CD4-positive, alpha-beta T cell treated with Interleukin-15 for 4 hours (primary cell): ENCODE results near the gene ZNF692.
"Not testable (repeated sequence)": the region's sequence is repeated elsewhere in the genome, so short reads cannot be mapped to it uniquely, and the experiment has no call there.

Source experiments
- DNase-seq: peaks from one replicate; pipeline ENCODE4 v3.0.0-alpha.2; 2020; ENCODE audit warnings: low spot score

Gene ZNF692

DNA sequence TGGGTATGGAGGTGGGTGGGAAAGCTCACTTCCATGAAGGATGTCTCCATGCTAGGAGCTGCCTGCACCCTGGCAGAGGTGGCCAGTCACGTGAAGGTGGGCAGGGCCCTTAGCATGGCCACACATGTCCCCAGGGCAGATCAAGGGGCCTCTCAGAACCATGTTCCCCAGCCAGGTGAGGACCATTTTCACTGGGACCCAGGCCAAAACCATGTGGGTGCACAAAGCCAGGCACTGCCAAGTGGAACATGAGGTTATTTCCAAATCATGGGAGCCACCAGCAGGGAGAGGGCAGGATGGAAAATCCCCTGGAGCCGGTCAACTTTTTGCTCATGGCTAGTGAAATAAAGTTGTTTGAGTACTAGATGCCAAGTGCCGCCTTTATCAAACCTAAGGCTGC is 9.7 kb downstream of the ZNF692 start:
- no peak for DNase-seq

DNA sequence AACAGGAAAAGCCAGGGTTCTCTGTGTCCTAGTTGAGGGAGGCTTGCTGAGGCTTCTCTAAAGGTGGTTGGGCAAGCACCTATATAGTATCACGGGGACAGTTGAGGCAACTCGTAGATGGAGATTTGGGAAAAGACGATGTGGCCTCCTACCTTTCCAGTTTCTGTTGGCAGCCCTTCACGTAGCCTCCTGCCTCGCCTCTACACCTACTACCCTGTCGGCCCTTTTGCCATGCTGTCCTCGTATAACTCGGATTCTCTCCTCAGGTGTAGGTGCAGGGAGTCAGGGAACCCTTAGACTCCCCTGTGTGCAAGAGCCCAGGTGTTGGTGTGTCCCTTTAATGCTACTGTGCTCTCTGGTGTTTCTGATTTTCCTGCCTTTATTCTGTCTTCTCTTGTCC is 10.3 kb downstream of the ZNF692 start:
- no peak for DNase-seq

DNA sequence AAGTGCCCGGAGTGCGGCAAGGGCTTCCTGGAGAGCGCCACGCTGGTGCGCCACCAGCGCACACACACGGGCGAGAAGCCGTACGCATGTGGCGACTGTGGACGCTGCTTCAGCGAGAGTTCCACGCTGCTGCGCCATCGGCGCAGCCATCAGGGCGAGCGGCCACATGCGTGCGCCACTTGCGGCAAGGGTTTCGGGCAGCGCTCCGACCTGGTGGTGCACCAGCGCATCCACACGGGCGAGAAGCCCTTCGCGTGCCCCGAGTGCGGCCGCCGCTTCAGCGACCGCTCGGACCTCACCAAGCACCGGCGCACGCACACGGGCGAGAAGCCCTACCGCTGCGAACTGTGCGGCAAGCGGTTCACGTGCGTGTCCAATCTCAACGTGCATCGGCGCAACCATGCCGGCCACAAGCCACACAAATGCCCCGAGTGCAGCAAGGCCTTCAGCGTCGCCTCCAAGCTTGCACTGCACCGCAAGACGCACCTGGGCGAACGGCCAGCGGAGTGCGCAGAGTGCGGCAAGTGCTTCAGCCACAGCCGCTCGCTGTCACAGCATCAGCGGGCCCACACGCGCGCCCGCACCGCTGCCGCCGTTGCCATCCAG is 10.8 kb downstream of the ZNF692 start:
- DNase-seq, result no peak

DNA sequence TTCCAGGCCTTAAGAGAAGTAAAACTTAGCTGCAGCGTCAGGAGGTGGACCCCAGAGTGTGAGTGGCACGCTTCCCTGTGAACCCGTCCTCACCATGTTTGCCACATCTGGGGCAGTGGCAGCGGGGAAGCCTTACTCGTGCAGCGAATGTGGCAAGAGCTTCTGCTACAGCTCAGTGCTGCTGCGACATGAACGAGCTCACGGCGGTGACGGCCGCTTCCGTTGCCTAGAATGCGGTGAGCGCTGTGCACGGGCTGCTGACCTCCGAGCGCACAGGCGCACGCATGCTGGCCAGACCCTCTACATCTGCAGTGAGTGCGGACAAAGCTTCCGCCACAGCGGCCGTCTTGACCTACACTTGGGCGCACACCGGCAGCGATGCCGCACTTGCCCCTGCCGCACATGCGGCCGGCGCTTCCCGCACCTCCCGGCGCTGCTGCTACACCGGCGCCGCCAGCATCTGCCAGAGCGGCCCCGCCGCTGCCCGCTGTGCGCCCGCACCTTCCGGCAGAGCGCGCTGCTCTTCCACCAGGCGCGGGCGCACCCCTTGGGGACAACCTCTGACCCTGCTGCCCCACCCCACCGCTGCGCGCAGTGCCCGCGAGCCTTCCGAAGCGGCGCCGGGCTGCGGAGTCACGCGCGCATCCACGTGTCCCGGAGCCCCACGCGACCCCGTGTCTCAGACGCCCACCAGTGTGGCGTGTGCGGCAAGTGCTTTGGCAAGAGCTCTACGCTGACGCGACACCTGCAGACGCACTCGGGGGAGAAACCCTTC is 11.5 kb downstream of the ZNF692 start:
- no peak for DNase-seq

DNA sequence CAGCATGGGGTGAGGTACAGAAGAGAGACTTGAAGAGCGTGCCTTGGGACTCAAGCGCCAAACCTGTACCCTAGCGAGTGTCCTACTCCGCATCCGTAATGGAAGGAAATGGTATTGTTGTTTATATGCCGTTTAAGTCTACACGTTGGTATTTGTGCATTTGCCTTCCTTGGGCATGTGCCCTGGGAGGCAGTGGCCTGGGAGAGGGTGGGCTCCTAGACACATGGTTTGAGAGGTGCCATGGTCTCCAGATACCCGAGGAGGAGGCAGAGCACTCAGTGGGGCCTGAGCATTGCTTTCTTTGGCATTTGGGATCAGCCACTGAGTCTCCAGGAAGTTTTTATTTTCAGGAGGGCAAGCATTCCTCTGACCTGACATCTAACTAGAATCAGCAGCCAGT is 14.4 kb downstream of the ZNF692 start:
- DNase-seq, result no peak

DNA sequence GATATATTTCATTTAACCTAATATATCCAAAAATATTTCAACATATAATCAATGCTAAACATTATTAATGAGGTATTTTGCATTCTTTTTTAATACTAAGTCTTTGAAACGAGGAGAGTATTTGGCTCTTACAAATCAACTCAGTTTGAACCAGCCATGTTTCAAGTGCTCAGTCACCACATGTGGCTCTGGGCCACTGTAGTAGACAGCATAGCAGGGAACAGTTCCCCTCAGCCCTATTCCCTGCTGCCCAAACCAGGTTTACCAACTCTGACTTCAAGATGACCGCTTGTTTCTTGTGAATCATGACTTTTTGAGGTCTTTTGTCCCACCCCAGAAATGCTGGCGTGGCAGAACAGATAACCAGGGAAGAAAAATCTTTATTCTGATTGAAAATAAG is 15.2 kb downstream of the ZNF692 start:
- DNase-seq, result no peak

DNA sequence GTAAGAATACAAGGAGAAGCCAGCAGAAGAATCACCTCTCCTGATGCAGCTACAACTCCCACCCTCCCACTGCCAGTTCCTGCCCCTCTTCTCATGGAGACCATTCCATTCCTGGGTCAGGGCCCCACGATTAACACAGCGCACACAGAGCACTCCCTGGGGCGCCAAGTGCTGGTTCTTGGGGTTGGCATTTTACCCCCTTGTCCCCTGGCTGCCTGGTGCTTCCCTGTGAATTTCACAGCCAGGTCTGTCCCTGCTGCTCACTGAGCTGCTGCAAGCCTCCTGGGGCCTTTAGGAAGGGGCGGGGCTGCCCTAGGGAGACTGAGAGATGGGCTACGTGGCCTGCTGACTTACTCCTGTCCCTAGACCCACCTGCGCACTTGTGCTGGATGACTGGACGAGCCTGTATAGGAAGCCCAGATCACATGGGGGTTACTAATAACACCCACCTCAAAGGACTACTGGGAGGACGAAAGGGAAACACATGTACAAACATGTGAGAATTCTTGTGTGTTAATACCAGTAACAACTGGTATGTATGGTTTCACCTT is 16.0 kb downstream of the ZNF692 start:
- DNase-seq, result no peak

DNA sequence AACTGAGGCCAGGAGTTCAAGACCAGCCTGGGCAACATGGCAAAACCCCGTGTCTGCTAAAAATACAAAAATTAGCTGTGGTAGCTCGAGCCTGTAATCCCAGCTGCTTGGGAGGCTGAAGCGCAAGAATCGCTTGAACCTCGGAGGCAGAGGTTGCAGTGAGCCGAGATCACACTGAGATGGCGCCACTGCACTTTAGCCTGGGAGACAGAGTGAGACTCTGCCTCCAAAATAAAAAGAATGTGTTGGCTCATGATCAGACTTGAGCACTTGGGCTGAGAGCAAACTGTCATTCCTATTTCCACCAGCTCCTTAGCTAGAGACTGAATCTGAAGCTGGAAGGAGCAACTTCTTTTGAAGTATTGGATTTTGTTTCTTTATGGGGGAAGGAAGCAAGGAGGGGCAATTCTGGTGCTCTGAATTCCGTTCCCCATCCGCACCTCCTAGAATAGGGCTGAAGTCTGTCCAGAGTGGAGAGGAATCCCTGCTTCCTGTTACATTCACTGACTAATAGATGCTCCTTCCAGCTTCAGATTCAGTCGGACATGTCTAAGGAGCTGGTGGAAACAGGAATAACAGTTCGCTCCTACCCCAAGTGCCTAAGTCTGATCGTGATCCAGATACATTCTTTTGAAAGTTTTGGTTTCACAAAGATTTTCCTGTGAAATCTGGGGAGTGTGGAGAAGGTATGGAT is 17.0 kb downstream of the ZNF692 start:
- DNase-seq, result peak; percentile 46

DNA sequence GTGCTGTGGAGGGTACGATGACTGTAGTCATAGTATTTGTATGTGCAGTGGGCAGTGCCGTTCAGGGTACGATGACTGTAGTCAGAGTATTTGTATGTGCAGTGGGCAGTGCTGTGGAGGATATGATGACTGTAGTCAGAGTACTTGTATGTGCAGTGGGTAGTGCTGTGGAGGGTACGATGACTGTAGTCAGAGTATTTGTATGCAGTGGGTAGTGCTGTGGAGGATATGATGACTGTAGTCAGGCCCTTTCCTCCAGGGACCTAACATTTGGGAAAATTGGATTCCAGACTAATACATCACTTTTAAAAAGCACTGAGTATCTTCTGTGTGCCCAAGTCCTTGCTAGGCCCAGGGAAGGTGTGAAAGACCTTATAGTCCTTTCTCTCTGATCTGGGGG is 17.9 kb downstream of the ZNF692 start:
- DNase-seq, result no peak

DNA sequence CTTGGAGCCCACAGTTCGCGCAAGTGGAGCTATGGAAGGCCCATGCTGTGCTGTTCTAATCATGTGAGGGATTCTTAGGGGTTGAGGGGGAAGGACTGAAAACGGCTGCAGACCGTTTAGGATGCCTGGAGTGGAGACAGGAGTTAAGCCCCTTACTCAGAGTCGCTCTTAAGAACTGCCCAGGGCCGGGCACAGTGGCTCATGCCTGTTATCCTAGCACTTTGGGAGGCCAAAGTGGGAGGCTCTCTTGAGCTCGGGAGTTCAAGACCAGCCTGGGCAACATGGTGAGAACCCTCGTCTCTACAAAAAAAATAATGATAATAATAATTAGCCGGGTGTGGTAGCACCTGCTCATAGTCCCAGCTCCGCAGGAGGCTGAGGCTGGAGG is 19.7 kb downstream of the ZNF692 start:
- DNase-seq, result no peak

DNA sequence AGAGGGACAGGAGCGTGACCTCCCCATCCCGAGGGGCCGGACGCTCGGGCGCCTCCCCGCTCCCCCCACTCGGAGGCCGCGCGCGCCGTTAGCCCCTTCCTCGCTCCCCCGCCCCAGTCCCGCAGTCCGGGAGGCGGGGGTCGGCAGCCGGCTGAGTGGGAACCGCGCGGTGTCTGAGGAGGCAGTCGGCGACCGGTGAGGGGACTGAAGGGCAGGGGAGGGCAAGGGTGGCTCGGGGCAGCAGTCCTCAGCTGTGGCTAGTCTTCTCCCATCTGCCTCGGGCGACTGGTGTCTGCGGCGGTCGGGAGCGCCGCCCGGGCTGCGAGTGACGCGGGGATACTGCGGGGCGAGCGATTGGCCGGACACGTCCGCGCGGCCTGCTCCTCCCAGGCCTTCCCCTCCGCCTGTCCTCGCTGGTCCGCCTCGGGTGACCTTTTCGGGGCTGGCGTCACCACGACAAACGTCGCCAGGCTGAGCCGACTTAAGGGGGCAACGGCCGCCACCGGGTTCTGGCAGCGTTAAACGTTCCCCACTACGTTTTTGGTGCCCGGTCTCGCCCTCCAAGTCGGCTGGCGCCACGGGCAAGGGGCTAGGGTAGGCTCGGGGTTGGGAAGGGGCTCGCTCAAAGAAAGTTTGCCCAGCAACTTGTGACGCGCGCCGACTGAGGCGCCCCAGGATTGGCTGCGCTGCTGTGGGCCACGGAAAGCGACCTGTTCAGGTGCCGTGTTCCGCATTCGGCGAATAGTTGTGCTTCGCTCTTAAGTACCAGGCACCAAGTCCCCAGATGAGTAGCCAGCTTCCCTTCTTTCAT is 20.3 kb downstream of the ZNF692 start:
- peak; percentile 87 for DNase-seq

DNA sequence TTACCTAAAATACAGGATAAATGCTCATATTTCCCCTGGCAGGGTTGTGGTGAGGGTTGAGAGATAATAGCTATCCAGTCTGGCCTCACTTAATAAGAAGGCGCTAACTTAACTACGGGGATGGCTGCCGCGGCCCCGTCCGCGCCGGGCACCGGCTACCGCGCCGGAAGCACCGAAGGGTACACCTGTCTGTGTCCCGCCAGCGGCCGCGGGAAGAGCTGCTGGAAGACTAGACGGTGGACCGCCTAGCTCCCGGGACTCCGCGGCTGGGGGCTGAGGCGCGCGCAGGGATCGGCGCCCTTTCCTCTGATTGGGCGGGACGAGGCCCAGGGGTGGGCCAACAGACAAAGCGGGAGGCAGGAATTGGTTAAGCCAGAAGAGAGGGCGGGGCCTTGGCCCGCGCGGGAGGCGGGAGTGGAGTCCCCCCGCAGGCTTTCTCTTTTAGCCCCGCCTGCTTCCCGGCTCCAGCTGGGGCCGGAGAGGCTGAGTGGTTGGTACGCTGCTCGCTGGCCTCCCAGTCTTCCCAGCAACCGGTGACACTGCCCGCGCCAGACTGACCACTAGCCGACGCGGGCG is 21.0 kb downstream of the ZNF692 start, which contains the start of gene ZNF672:
Gene ZNF672 (plus strand): TSS at position 444 of the 576 bp plus-strand sequence. CDS start 9,051 bp downstream, outside the sequence.
- peak; percentile 92 for DNase-seq

DNA sequence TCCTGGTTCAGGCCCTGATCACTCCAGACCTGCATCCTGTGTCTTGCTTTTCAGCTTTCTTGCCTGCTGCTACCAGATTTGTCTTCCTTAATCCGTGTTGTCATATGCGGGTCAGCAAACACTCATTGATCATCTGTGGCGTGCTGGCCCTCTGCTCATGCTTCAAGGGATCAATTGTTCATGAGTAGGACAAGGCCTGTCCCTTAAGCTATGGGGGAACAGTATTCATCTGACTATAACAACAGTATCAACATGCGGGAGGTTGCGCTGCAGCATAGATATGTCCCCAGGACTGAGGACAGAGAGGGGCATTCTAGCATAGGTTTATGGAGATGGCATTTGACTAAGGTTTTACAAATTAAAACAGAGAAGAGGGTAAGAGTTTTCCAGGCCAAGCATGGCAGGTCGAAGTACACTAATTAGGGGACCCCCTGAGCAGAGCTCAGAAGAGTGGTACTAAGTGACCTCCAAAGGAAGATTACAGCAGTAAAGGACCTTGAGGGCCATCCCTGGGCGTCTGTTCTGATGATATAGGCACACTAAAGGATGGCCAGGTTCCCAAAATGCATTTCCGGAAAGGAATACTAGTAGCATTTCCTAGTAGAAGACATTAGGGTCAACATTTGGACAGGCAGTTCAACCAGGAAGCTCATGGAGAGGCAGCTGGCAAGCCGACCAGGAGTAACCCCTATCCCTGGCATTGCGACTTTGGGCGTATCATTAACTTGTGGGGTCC is 21.7 kb downstream of the ZNF692 start:
- DNase-seq, result no peak

DNA sequence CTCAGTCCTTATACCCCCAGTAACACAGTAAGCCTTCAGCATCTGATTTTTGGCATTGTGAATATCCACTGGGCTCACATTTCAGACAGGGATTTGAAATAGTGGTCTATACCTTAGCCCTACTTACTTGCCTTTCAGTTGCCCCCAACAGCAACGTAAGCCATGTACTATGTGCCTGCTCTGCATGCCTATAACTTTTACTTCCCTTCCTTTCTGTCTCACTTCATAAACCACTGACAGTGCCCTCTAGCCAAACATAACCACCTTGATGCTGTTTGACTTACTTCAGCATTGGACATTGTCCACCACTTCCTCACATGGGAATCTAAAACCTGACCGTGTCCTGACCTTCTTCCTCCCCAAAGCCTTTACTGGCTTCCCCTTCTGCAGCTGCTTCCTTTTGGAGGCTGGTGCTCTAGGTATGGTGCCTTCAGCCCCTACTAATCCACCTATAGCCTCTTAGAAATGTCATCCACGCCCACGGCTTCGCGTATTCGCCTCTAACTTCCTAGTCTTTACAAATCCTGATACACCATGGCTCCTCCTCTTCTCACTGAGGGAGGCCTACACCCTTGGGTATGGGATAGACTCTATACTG is 24.4 kb downstream of the ZNF692 start:
- DNase-seq, result no peak

DNA sequence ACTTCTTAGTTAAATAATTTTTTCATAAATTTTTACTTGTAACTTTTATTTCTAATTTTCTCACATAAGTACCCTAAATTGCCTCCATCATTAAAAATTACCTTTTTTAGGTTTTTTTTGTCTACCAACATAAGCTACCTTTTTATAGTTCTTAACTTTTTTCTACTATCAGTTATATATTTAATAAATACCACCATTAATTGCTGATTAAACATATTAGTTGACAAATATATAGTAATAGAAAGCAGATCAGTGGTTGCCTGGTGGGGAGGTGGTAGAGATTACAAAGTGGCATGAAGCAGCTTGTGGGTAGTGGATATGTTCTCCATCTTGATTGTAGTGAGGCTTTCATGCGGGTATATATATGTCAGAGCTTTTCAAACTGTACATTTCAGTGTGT is 27.0 kb downstream of the ZNF692 start:
- no peak for DNase-seq

DNA sequence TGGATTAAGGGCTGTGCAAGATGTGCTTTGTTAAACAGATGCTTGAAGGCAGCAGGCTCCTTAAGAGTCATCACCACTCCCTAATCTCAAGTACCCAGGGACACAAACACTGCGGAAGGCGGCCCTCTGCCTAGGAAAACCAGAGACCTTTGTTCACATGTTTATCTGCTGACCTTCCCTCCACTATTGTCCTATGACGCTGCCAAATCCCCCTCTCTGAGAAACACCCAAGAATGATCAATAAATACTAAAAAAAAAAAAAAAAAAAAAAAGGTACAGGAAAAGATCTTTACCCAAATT is 28.2 kb downstream of the ZNF692 start:
- not testable (repeated sequence) for DNase-seq

DNA sequence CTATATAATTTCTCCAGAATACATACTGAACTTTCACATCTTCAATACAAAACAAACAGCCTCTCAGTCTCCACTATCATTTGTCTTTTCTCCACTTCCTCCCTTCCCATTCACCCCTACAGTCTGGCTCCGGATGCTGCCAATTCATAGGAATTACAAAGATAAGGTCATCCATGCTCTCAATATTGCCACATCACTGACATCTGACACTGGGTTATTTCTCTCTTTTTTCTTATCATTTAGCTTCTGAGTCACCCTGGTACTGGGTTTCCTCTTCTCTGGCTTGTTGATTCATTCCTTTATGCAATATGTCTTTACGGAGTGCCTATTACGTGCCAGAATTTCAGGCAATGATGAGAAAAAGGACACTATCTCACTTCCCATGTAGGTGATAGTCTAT is 30.0 kb downstream of the ZNF692 start:
- DNase-seq, result no peak

DNA sequence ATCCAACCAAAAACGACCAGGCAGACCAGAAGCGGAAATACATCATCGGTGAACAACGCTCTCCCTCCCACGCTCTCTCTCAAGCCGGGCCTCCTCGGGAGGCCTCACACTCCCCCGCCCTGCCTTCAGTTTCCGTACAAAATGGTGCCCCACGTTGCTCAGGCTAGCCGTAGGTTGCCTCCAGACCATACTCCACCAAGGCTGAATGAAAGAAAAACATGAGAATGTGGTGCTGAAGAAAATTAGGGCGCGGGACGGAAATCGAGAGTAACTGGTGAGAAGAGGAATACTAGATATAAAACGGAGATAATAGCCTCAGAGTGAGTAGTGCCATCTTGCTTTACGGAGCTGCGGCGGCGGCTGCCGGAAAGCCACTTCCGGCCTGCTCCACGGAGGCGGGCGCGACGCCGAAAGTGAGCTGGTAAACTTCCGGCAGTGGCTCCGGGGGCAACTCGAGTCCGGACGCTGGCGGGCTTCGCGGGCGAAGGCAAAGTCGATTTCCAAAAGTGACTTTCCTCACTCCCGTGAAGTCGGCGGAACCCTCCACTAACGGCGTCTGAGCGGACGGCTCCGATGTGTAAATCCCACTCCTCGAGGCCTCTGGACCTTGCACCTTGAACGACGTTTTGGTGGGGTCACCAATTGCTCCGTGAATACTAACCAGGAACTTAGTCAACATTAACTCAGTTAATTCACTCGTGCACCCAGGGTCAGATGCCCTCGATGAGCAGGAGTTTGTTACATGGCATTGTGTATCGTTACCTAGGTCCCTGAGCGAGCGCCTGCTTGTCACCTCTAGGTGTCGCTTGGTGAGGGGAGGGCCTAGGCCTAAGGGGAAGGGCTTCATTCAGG is 32.8 kb downstream of the ZNF692 start, which contains the start of gene SH3BP5L:
Gene SH3BP5L (minus strand): TSS at position 7 of the 852 bp plus-strand sequence. CDS start 980 bp downstream, outside the sequence.
- peak; percentile 89 for DNase-seq

DNA sequence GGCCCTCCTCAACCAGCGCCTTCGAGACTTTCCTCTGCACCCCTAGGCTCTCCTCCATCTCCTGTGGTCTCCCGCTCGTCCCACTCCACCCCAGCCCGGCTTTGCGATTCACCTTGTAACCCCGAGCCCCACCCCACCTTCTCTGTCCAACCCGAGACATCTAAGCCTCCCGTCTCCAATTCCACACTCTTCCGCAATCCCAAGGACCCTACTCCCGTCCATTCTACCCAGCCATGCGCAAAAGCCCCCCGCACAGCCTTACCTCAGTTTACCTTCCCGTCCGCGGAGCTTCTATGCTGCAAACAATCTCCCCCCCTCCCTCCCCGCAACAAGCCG is 33.3 kb downstream of the ZNF692 start:
- DNase-seq, result no peak

DNA sequence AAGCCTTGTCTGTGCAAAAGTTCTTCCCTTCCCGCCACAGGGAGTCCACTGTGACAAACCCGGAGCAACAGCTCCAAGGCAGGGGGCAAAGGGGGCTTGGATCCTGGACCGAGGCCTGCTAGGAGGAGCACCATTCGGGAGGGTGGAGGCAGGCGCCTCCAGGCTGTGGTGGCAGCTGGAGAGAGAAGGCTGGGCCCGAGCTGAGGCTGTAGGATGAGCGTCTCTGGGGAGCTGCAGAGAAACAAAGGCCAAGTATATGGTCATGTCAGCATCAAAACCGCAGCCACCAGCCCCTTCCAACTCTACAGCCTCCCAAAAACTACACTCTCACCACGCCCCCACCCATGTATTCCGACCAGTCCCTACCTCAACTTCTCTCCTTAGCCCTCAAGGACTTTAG is 33.7 kb downstream of the ZNF692 start:
- DNase-seq, result no peak
